ENCODE results near the gene PAX5. TPM values are rescaled to one million over a fixed set of nuclear protein-coding genes. Genes with fewer than 3 reads are reported as not detected.

Gene PAX5
- total RNA-seq, 3 donors from 2014 or later, result 0.59 TPM; not detected in 2

DNA sequence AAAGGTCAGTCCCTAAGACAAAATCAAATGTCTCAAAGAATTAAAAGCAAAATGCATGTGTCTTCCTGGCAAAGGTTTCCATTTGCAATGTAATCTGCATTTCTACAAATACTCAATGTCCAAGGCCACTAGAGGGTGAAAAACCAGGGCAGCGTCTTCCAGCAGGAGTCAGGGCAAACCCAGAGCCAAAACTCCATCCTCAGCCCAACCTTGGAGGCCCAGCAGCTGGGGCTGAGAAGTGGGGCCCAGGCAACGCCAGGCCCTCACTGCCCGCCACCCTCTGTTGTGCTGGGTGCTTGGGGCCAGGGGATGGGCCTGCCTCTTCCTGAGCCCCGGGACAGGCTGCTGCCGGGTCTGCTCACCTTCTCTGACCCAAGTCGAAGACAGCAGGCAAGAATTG, 200.1 kb downstream of the PAX5 start:
- Histone ChIP-seq H3K9me3 (no peaks in the 10 kb centered on the region), H3K4me1 (no peaks in the 10 kb centered on the region), H3K4me3 (no peak overlapping the region), H3K27me3 (peaks cover 0 to 10% of the 10 kb centered on the region in 2 donors), H3K36me3 (no peaks in the 10 kb centered on the region), H3K27ac (no peak overlapping the region)
- TF ChIP-seq POLR2AphosphoS5 (IDR thresholded peaks at IDR 0.05), result no peak
- TF ChIP-seq, protein P1, sequence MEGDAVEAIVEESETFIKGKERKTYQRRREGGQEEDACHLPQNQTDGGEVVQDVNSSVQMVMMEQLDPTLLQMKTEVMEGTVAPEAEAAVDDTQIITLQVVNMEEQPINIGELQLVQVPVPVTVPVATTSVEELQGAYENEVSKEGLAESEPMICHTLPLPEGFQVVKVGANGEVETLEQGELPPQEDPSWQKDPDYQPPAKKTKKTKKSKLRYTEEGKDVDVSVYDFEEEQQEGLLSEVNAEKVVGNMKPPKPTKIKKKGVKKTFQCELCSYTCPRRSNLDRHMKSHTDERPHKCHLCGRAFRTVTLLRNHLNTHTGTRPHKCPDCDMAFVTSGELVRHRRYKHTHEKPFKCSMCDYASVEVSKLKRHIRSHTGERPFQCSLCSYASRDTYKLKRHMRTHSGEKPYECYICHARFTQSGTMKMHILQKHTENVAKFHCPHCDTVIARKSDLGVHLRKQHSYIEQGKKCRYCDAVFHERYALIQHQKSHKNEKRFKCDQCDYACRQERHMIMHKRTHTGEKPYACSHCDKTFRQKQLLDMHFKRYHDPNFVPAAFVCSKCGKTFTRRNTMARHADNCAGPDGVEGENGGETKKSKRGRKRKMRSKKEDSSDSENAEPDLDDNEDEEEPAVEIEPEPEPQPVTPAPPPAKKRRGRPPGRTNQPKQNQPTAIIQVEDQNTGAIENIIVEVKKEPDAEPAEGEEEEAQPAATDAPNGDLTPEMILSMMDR (IDR thresholded peaks at IDR 0.05), result no peak
- TF ChIP-seq POLR2A (IDR thresholded peaks at IDR 0.05), result no peak
- intact Hi-C loops (cut with DNase I; ENCODE audit: low total_unique reads), result no loop called here
- DNase-seq (ENCODE audit: low spot score in 2 of 2), result no peak

DNA sequence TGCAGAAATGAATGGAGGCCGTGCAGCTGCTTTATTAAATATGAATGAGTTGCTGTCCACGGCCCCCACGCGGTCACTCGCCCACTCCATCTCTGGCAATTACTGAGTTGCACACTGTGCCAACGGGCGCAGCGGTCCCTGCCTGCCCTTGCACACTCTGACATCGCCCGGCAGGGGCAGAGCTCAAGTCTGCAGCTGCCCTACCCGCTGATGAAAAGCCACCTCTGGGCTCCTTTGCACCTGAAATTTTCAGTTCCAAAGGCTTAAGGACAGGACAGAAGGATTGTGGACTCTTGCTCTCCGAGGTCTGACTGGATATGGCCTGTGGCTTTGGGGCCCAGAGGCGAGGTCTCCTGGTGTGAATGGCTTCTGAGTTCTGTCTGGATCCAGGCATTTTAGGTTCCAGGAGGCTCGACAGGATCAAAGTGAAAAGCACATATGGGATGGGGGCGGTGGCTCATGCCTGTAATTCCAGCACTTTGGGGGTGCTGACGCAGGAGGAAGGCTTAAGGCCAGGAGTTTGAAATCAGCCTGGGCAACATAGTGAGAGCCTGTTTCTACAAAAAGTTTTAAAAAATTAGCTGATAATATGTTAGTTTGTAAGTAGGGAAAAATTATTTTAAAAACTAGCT, 201.8 kb downstream of the PAX5 start:
- DNase-seq (ENCODE audit: low spot score in 2 of 2), result no peak
- H3K36me3 ChIP-seq, result no peaks in the 10 kb centered on the region
- H3K4me1 ChIP-seq, result no peaks in the 10 kb centered on the region
- H3K4me3 ChIP-seq, result no peak overlapping the region
- H3K27ac ChIP-seq, result no peak overlapping the region
- intact Hi-C loops (cut with DNase I; ENCODE audit: low total_unique reads), result no loop called here
- TF ChIP-seq POLR2A (IDR thresholded peaks at IDR 0.05), result no peak
- peaks cover 0 to 10% of the 10 kb centered on the region in 2 donors for H3K27me3 ChIP-seq
- no peaks in the 10 kb centered on the region for H3K9me3 ChIP-seq

GRCh38 chr9:36831381-36832161, 202.5 kb downstream of the PAX5 start:
- intact Hi-C loops (cut with DNase I; ENCODE audit: low total_unique reads), result no loop called here
- no peak for DNase-seq (ENCODE audit: low spot score in 2 of 2)
- Histone ChIP-seq H3K27me3 (peaks cover 0 to 10% of the 10 kb centered on the region in 2 donors), H3K36me3 (no peaks in the 10 kb centered on the region), H3K9me3 (no peaks in the 10 kb centered on the region), H3K4me1 (no peaks in the 10 kb centered on the region), H3K4me3 (no peak overlapping the region), H3K27ac (no peak overlapping the region)
- TF ChIP-seq POLR2A (IDR thresholded peaks at IDR 0.05) (no peak), POLR2AphosphoS5 (IDR thresholded peaks at IDR 0.05) (no peak)
- TF ChIP-seq, protein P1 (IDR thresholded peaks at IDR 0.05), result no peak

- DNase-seq (ENCODE audit: low spot score in 2 of 2), result peak in 1 of 2 donors; percentile 2
These were observed 205.5 kb downstream of the PAX5 start for GRCh38 chr9:36828611-36829013.

DNA sequence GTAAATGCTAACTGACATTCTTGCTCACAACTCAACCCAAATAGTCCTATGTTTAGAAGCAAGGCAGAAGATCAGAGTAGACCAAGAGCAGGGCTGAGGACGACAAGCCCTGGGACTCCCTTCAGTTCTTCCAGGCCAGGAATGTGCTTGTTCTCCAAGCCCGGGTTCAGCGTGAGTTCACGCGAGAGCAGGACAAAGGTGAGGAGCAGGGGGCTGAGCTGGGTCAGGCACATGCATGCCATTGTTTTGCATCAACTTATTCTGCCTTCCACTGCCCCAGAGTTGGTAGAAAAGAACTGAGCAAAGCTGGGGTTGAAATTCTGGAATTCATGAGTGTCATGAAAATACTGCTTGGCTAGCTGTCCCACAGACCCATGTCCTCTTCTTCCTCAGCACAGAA, 206.5 kb downstream of the PAX5 start:
- DNase-seq (ENCODE audit: low spot score in 2 of 2), result peak in 1 of 2 donors; percentile 15
- H3K27me3 ChIP-seq, result peaks cover 0 to 10% of the 10 kb centered on the region in 2 donors
- H3K4me1 ChIP-seq, result no peaks in the 10 kb centered on the region
- H3K4me3 ChIP-seq, result no peak overlapping the region
- H3K9me3 ChIP-seq, result no peaks in the 10 kb centered on the region
- intact Hi-C loops (cut with DNase I; ENCODE audit: low total_unique reads), result no loop called here
- no peaks in the 10 kb centered on the region for H3K36me3 ChIP-seq
- TF ChIP-seq POLR2A (IDR thresholded peaks at IDR 0.05), result no peak
- TF ChIP-seq, protein P1 (IDR thresholded peaks at IDR 0.05), result no peak
- no peak for TF ChIP-seq POLR2AphosphoS5 (IDR thresholded peaks at IDR 0.05)
- no peak overlapping the region for H3K27ac ChIP-seq

More at GRCh38 chr9:36828611-36829013, 205.5 kb downstream of the PAX5 start:
- Histone ChIP-seq H3K27me3 (peaks cover 0 to 10% of the 10 kb centered on the region in 2 donors), H3K27ac (no peak overlapping the region), H3K36me3 (no peaks in the 10 kb centered on the region), H3K4me1 (no peaks in the 10 kb centered on the region), H3K9me3 (no peaks in the 10 kb centered on the region), H3K4me3 (no peak overlapping the region)
- TF ChIP-seq, protein P1 (IDR thresholded peaks at IDR 0.05), result no peak
- TF ChIP-seq POLR2AphosphoS5 (IDR thresholded peaks at IDR 0.05) (no peak), POLR2A (IDR thresholded peaks at IDR 0.05) (no peak)
- intact Hi-C loops (cut with DNase I; ENCODE audit: low total_unique reads), result no loop called here

Data from breast epithelium (tissue), 4 donors.